HG03060 (cell line): Measurements from ENCODE around the gene NF1.
"Not testable (repeated sequence)": the region's sequence is repeated elsewhere in the genome, so short reads cannot be mapped to it uniquely, and the experiment has no call there.

Experiments
- ATAC-seq: cut with Tn5 transposase; IDR thresholded peaks from one replicate; pipeline ENCODE4 v1.9.1; 2021; ENCODE audit warnings: low read depth, moderate number of reproducible peaks; ENCODE audit not compliant: unreplicated experiment

NF1 gene

DNA sequence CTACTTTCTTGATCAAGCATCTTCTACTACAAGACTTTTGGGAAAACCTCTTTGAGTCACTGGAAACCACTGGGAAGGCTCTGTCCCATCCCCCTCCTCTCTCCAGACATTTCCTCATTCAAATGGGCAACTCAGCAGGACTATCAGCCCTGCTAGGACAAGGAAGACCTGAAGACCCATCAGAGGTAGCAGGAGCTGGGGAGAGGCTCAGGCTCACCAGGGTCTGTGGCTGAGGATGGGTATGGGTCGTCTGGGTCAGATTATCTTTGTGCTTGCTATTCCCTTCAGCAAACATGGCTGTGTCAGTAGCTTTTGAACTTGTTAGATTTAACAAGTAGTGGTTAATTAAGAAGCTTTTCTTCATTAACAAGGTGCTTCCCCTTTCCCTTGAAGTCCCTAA, 15.0 kb upstream of the NF1 start:
- no peak for ATAC-seq

GRCh38 chr17:31085563-31085962, 9.2 kb upstream of the NF1 start:
- ATAC-seq: no peak

- no peak for ATAC-seq
These were observed 5.3 kb upstream of the NF1 start for GRCh38 chr17:31089471-31089870.

GRCh38 chr17:31090650-31091049, 4.1 kb upstream of the NF1 start:
- ATAC-seq: not testable (repeated sequence)

DNA sequence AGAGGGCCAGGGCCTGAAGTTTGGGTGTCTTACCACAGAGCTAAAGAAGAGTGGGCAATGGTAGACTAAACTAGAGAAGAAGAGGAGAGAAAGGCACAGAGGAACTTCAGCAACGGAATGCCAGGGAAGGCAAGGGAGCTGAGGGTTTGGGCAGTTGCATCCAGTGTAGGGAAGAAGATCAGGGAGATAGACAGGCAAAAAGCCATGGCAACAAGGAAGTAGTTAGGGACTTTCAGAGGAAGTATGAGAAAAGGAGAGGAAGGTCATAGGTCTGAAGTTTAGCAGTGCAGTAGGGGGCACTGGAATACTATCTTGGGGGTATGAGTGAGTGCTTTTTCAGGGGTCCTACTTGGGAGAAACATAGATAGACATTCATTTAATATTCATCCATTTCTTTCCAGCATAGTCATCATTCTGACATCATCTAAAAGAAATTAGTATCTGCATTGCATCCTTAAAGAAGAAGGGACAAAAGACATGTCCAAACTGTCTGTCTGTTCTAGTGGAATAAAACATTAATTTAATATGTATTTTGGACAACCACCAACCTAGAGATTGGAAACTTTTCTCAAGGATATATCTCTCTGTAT, 2.2 kb upstream of the NF1 start:
- no peak for ATAC-seq

DNA sequence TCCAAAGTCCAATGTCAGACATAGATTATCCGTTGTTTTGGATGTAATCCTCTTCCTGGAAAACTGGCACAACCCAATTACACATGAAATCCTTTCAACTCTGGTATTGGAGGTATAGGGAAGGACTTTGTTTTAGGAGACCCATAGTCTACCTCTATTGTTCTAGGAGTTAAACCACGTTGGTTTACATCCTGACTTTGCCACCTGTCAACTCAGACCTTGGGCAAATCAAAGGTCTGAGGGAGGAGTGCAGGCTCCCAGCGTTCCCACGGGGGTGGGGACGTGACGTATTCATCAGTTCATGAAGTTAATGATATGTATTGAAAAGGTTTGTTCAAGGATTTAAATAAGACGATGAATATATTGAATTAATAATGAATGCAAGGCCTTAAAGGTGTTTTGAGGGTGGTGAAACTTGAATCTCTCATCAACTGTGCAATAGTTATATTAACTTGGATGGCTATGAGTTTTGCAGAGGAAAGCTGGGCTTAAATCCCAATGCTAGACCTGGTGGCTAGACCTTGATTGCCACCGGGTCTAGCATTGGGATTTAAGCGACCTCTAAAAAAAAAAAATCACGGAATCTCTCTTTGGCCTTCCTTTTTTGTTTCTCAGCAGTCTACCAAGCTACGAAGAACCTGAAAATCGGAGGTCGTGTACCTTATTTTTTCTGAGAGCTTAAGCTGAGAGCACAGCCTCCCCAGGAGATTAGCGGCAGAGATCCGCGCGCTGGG, 744 bp upstream of the NF1 start:
- no peak for ATAC-seq

DNA sequence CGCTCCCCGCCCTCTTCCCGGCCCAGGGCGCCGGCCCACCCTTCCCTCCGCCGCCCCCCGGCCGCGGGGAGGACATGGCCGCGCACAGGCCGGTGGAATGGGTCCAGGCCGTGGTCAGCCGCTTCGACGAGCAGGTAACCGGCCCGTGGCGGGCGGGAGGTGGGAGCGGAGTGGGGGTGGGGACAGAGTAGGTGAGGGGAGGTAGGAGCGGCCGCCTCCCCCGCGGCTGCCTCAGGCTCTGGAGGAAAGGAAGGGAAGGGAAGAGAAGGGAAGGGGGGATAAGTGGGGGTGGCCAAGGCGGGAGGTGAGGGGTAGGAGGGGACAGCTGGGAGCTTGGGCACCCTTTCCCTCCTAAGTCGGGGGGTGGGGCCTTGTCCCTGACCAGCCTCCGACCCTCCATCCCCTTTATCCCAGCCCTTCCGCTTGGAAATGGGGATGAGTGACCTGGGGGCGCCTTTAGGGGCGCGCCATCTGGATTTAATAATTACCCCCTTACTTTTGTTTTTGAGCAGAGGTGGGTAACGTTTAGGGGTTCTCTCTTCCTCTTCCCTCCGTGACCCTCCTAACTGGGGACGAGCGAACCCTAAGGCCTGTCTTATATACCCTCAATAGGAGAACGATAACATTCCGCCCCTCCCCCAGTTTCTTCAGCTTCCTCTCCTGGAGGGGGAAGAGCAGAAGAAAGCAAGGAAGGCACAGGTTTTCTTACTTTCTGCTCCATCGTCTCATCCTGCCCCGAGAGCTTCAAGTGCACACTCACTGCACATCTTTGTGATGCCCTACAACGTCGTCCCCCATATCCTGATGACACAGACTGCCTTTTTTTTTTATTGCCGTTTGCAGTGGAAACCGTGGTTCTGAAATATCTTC, 694 bp downstream of the NF1 start:
- ATAC-seq: no peak

DNA sequence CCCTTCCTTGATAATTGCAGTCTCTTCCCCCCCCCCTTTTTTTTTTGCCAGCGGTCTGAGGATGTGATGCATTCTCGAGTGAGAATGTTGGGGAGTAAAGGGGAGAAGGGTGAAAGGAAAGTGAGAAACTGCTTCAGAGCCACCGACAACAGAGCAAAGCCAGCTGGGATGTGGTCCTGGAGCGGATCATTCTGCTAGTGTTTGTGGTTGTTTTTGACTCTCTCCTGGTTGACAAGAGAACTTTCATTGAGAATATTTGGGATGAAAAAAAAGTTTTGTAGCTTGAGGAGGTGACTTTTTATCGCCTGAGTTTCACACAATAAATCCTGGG, 1.3 kb downstream of the NF1 start:
- ATAC-seq: no peak

- no peak for ATAC-seq
These were observed 4.2 kb downstream of the NF1 start for GRCh38 chr17:31099016-31099415.

- no peak for ATAC-seq
These were observed 6.2 kb downstream of the NF1 start for GRCh38 chr17:31100840-31101459.

DNA sequence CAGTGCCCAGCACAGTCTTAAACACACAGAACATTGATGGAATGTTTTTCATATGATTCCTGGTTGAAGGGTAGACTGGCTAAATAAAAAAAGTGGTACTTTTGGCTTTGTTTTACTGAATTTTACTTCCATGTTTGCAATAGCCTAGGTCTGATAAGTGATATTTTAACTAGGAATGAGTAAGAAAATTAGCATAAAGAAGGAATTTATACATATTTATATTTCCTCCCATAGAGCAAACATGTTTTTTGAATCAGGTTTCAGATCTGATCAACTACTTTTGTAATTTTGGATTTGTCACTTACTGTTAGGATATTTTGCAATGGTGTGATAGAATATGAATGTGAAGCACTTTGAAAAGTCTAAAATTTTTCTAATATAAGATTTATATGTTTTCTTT, 7.2 kb downstream of the NF1 start:
- no peak for ATAC-seq

DNA sequence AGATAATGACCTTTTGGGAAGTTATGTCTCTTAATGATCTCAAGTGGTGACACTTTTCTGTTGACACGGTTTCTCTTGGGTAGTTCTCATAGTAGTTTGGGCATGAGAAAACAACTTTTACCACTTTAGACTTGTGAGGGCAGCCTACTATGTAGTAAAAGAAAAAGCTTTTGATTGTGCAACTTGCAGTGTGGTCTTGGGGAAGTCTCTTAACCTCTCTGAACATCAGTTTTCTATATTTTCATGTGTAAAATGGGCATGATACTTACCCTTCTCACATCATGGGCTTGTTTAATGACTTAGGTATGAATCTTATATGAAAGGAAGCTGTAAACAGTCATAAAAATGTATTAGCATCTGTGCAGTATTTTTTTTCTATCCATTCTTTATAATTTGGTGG, 11.2 kb downstream of the NF1 start:
- ATAC-seq: no peak

DNA sequence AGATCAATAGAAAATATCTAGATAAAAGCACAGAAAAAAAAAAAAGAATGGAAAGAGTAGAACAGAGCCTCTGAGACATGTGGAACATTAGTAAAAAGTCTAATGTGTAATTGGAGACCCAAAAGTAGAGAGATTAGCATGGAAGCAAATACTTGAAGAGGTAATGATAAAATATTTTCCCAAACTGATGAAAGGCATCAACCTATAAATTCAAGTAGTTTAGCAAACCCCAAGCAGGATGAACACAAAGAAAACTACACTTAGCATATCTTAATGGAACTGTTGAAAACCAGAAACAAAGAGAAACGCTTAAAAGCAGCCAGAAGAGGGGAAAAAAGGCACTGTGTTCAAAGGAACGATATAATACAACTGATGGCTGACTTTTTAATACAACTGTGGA, 16.4 kb downstream of the NF1 start:
- ATAC-seq: no peak

DNA sequence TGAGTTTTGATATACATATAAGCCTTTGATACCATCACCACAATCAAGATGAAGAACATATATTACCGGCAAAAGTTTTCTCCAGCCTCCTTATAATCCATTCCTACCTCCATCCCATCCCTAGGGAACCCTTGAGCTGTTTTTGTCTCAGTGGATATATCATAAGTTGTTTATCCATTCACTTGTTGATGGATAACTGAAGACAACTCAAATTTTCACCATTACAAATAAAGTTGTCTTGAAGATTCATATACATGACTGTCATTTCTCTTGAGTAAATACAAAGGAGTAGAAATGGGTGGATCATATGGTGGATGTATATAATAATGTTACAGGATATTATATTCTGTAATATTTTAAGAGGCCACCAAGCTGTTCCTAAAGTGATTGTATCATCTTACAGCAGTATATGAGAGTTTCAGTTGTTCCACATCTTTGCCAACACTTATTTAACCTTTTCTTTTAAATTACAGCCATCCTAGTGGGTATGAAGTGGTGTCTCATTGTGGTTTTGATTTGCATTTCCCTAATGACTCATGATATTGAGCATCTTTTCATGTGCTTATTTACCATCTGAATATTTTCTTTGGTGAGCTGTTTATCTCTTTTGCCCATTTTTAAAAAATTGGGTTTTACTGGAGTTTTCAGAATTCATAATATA, 17.4 kb downstream of the NF1 start:
- no peak for ATAC-seq

- ATAC-seq: not testable (repeated sequence)
These were observed 18.6 kb downstream of the NF1 start for GRCh38 chr17:31113368-31113767.

DNA sequence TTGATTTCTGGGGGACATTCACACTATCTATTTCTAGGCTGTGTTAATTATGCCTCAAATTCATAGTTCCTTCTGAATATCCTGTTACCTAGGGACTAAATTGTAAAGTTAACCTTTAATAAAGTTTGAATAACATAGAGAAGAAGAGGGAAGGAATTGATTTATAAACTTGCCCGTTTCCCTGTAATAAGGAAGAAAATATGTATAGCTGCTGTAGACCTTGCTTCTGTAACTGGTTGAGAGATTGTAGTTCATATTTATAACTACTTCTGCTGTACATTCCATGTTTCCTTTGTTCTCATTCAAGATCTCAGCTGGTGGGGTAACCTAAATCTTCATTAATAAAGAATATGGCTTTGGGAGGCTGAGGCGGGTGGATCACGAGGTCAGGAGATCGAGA, 19.2 kb downstream of the NF1 start:
- no peak for ATAC-seq

GRCh38 chr17:31114956-31115555, 20.3 kb downstream of the NF1 start:
- no peak for ATAC-seq

- ATAC-seq: no peak
These were observed 21.4 kb downstream of the NF1 start for GRCh38 chr17:31116167-31116566.

DNA sequence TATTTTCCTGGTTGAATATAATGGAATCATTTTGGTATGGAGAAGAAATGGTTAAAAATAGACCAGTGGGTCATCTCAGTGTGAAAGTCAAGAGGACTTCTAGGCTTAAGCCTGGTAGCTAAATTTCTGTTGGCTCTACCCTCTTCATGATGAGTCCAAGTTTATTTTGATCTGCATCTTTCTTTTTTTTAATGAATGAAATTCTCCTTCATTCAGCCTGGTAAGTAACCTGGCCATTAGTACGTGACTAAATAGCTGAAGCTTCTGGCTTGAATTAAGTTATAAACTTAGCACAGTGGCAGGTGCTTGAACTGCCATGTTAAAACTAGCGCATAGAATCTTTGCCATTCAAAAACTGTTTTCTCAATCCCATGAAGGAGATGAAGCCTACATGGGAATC, 28.0 kb downstream of the NF1 start:
- ATAC-seq: no peak

- ATAC-seq: no peak
These were observed 31.5 kb downstream of the NF1 start for GRCh38 chr17:31126318-31126717.
